RWPE1 (cell line): ENCODE results near the gene NAIF1.
A peak's percentile ranks its signal among the peaks of the same experiment; 100 is the strongest.

Source experiments
- CTCF ChIA-PET: fragments of 350-600 bp; sonication (Branson Sonifier 250); formaldehyde crosslinking; extraction: SDS; loops from one replicate; lab custom pipeline; 2021; lab: Yijun Ruan, JAX
- POLR2A ChIA-PET: fragments of 400-600 bp; formaldehyde crosslinking; extraction: SDS; loops from one replicate; lab custom pipeline; 2020; ENCODE audit warnings: antibody characterized with exemption; ENCODE audit not compliant: low non-redundant PET; lab: Yijun Ruan, JAX
- DNase-seq: peaks from one replicate; pipeline ENCODE4 v3.0.0; 2012; ENCODE audit warnings: low spot score
- H3K27ac ChIP-seq: fragments of 450-650 bp; 2 replicates; pipeline ENCODE4 v1.5.1; 2017
- TF ChIP-seq, protein P1 (sequence below): fragments of 450-650 bp; conservative IDR thresholded peaks from 2 replicates; pipeline ENCODE4 v1.5.1; 2017; ENCODE audit warnings: low read depth, mild to moderate bottlenecking

The NAIF1 gene

DNA sequence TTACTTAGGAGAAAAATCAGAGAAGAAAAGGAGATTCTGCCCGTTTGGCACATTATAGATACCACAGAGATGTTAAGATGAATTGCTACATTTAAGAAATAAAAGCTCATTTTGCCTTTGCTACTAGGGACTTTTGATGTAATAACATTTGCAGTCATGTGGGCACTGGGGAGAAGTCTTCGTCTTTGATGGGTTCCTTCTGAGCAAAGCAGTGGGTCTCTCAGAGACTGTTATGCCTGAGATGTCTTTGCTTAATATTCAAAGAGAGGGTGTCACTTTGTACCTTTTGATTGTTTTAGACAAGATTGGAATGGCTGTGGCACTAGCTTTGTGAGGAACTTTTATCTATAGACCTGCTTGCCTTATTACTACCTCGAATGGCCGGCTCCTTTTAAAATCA is 25.9 kb upstream of the NAIF1 start:
- no peak for DNase-seq
- POLR2A ChIA-PET = interaction anchor here (0.6 kb wide), 2 partner anchors 10 to 29 kb away, joined by 3 to 7 read pairs; no protein-coding TSS in a partner anchor
- CTCF ChIA-PET = interaction anchor here (0.8 to 1.4 kb wide), 4 partner anchors 8 to 41 kb away, joined by 3 to 12 read pairs (median 4); no protein-coding TSS in a partner anchor
- peak overlapping the region; percentile 98 for H3K27ac ChIP-seq
- TF ChIP-seq, protein P1, sequence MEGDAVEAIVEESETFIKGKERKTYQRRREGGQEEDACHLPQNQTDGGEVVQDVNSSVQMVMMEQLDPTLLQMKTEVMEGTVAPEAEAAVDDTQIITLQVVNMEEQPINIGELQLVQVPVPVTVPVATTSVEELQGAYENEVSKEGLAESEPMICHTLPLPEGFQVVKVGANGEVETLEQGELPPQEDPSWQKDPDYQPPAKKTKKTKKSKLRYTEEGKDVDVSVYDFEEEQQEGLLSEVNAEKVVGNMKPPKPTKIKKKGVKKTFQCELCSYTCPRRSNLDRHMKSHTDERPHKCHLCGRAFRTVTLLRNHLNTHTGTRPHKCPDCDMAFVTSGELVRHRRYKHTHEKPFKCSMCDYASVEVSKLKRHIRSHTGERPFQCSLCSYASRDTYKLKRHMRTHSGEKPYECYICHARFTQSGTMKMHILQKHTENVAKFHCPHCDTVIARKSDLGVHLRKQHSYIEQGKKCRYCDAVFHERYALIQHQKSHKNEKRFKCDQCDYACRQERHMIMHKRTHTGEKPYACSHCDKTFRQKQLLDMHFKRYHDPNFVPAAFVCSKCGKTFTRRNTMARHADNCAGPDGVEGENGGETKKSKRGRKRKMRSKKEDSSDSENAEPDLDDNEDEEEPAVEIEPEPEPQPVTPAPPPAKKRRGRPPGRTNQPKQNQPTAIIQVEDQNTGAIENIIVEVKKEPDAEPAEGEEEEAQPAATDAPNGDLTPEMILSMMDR = no peak

GRCh38 chr9:128092199-128092977 is 25.3 kb upstream of the NAIF1 start:
- peak overlapping the region; percentile 55 for H3K27ac ChIP-seq
- CTCF ChIA-PET = interaction anchor here (0.9 to 1.4 kb wide), 3 partner anchors 25 to 41 kb away, joined by 3 to 12 read pairs (median 4); no protein-coding TSS in a partner anchor
- TF ChIP-seq, protein P1 = no peak
- POLR2A ChIA-PET = interaction anchor here (0.6 kb wide), 2 partner anchors 9 to 29 kb away, joined by 3 to 7 read pairs; no protein-coding TSS in a partner anchor
- no peak for DNase-seq

DNA sequence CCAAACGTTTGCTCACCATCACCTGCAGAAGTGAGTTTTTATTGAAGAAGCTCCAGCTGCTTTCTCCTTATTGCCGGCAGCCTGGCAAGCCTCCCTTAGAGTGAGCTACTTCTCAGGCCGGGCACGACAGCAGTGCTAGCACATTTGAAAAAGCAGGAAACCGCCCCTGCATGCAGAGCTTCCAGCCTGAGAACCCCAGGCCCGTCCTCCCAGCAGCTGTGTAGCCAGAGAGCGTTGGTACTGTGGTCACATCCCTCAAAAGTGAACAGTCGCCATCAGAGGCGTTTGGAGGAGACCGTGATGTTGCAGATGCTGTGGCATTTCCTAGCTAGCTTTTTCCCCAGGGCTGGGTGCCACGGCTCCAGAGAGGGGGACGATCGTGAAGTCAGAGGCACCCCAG is 24.5 kb upstream of the NAIF1 start:
- H3K27ac ChIP-seq = peak overlapping the region; percentile 55
- DNase-seq = no peak
- POLR2A ChIA-PET = no interaction called here
- CTCF ChIA-PET = interaction anchor here (1.0 to 1.1 kb wide), 2 partner anchors 17 to 26 kb away, joined by 3 read pairs; no protein-coding TSS in a partner anchor
- TF ChIP-seq, protein P1 = no peak

GRCh38 chr9:128091144-128091543 is 24.0 kb upstream of the NAIF1 start:
- H3K27ac ChIP-seq = peak overlapping the region; percentile 55
- no peak for DNase-seq
- CTCF ChIA-PET = interaction anchor here (0.5 to 1.1 kb wide), 5 partner anchors 17 to 210 kb away, joined by 3 read pairs; partner anchors contain the start of gene PIP5KL1
- POLR2A ChIA-PET = no interaction called here
- TF ChIP-seq, protein P1 = no peak

DNA sequence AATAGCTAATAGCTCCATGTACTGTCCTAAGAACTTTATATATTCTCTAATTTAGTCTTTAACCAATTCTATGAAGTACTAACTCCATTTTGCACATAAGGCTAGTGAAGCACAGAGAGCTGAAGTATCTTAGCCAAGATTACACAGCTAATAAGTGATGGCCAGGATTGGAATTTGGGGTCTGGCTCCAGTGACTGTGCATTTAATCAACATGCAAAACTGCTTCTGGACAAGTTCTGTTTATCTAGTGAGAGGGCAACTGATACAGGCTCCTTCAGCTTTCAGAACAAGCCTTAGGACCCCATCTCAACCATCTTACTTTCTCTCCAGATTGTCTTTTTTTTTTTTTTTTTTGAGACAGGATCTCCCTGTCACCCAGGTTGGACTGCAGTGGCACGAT is 22.2 kb upstream of the NAIF1 start:
- TF ChIP-seq, protein P1 = no peak
- DNase-seq = no peak
- POLR2A ChIA-PET = no interaction called here
- CTCF ChIA-PET = interaction anchor here (2.4 kb wide), 1 partner anchor 28 kb away, joined by 11 read pairs; no protein-coding TSS in a partner anchor
- no peak overlapping the region for H3K27ac ChIP-seq

GRCh38 chr9:128088253-128088945 is 21.3 kb upstream of the NAIF1 start:
- CTCF ChIA-PET = interaction anchor here (2.4 kb wide), 1 partner anchor 29 kb away, joined by 11 read pairs; no protein-coding TSS in a partner anchor
- H3K27ac ChIP-seq = no peak overlapping the region
- no peak for DNase-seq
- POLR2A ChIA-PET = interaction anchor here (1.1 kb wide), 1 partner anchor 21 kb away, joined by 3 read pairs; the partner anchor contains the start of genes NAIF1 and SLC25A25
- TF ChIP-seq, protein P1 = no peak
